ENCODE measurements around the gene UBE2D2. TPM values are rescaled to one million over a fixed set of nuclear protein-coding genes. Genes with fewer than 3 reads are reported as not detected.

The UBE2D2 gene
- total and polyA plus RNA-seq, 10 of the 15 experiments (the other 5 are each of a cell fraction or from before 2014, with no cell fraction given) = 58.6 to 245 (median 128) TPM

- ATAC-seq (no peak), FAIRE-seq (no peak), DNase-seq (ENCODE audit: low read depth, low spot score) (no peak)
- no peak overlapping the region for H3K27ac ChIP-seq (ENCODE audit: control insufficient read depth, insufficient read depth)
- ChIA-PET CTCF (no interaction called here), POLR2A (interaction anchor here (0.5 to 1.9 kb wide), 3 partner anchors 15 to 48 kb away, joined by 5 to 9 read pairs (median 6); no protein-coding TSS in a partner anchor), SMC1A (ENCODE audit: uncharacterized antibody, unreplicated experiment) (interaction anchor here (1.2 to 1.8 kb wide), 2 partner anchors 38 to 161 kb away, joined by 4 to 6 read pairs; partner anchors contain the start of gene DNAJC18), RAD21 (ENCODE audit: unreplicated experiment) (no interaction called here)
- H3K9ac ChIP-seq (ENCODE audit: control insufficient read depth, insufficient read depth, low read length) = no peak overlapping the region
- H3K4me3 ChIP-seq = no peak overlapping the region
- H3K4me1 ChIP-seq (ENCODE audit: control insufficient read depth, insufficient read depth, low read length) = no peaks in the 10 kb centered on the region
- no TSS peak for BruUV-seq (replicated peaks)
- H3K36me3 ChIP-seq (ENCODE audit: control insufficient read depth in 2 of 2, insufficient read depth in 2 of 2, low read length in 1 of 2) = peaks cover 5 to 18% of the 10 kb centered on the region in 2 experiments; a peak in 3 of 4 replicates
- no peaks in the 10 kb centered on the region for H3K27me3 ChIP-seq (replicated peaks in 1 of 2; ENCODE audit: control insufficient read depth in 2 of 2, insufficient read depth in 2 of 2, low read length in 1 of 2)
- in situ Hi-C loops (cut with MboI) = no loop called here
- peaks cover 40% of the 10 kb centered on the region for H3K79me2 ChIP-seq (ENCODE audit: control insufficient read depth, insufficient read depth, low read length)
- no peak overlapping the region for H3K4me2 ChIP-seq (ENCODE audit: control insufficient read depth, insufficient read depth)
- intact Hi-C loops (cut with micrococcal nuclease; ENCODE audit: unreplicated experiment) = no loop called here
- TF ChIP-seq CHD2 (IDR thresholded peaks at IDR 0.05; ENCODE audit: borderline replicate concordance, low read depth, low read length) (no peak), PBX3 (IDR thresholded peaks at IDR 0.05; ENCODE audit: insufficient replicate concordance, low read depth, low read length) (no peak), ATF7 (IDR thresholded peaks at IDR 0.05; ENCODE audit: low read depth) (no peak), ZNF24 (IDR thresholded peaks at IDR 0.05) (no peak), GABPA (IDR thresholded peaks at IDR 0.05; ENCODE audit: low read depth) (no peak), BHLHE40 (IDR thresholded peaks at IDR 0.05; ENCODE audit: borderline replicate concordance in 1 of 2, low read depth in 2 of 2, low read length in 1 of 2) (no peak), BCL11A (IDR thresholded peaks at IDR 0.05; ENCODE audit: low read depth, low read length) (no peak), NFYA (IDR thresholded peaks at IDR 0.05; ENCODE audit: borderline replicate concordance, low read depth, low read length) (no peak), SPI1 (IDR thresholded peaks at IDR 0.05; ENCODE audit: borderline replicate concordance, insufficient read depth, low read depth, low read length) (no peak), SP1 (IDR thresholded peaks at IDR 0.05; ENCODE audit: low read depth, low read length) (no peak), RBBP5 (conservative IDR thresholded peaks at IDR 0.05) (no peak)
- TF ChIP-seq, protein P1, sequence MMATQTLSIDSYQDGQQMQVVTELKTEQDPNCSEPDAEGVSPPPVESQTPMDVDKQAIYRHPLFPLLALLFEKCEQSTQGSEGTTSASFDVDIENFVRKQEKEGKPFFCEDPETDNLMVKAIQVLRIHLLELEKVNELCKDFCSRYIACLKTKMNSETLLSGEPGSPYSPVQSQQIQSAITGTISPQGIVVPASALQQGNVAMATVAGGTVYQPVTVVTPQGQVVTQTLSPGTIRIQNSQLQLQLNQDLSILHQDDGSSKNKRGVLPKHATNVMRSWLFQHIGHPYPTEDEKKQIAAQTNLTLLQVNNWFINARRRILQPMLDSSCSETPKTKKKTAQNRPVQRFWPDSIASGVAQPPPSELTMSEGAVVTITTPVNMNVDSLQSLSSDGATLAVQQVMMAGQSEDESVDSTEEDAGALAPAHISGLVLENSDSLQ (IDR thresholded peaks at IDR 0.05) = no peak
- no peaks in the 10 kb centered on the region; the same call in 1 of the 2 replicates for H4K20me1 ChIP-seq (ENCODE audit: control insufficient read depth, insufficient read depth)
- no peak overlapping the region for H2AFZ ChIP-seq (ENCODE audit: control insufficient read depth, low read depth, low read length)
- H3K9me3 ChIP-seq (replicated peaks; ENCODE audit: control insufficient read depth, insufficient read depth, low read length) = no peaks in the 10 kb centered on the region
- 67% methylated on average over 7 of the region's 7 CpGs for WGBS (ENCODE audit: insufficient coverage, insufficient replicate concordance, low lambda C conversion rate, missing lambda C conversion rate)
Measured at GRCh38 chr5:139600336-139600949, 39.3 kb downstream of the UBE2D2 start.
